Stimulated activated memory B cell treated with anti-CD40 and anti-IgM and Interleukin-4, amounts not matched to agents 10 μg/mL and 1 μg/mL and 100 μg/mL, for 72 hours (primary cell): ENCODE data around the gene PPP4R1.

ENCODE experiments used
- ATAC-seq: fragments of 150-1000 bp; cut with Tn5 transposase; 2 replicates; pipeline ENCODE4 v1.10.0; 2021
- H3K27ac Mint-ChIP-seq: one replicate; pipeline ENCODE4 v1.8.0; 2022; ENCODE audit warnings: mild to moderate bottlenecking, mixed read lengths
- H3K27me3 Mint-ChIP-seq: one replicate; pipeline ENCODE4 v1.8.0; 2022; ENCODE audit warnings: mixed read lengths
- H3K36me3 Mint-ChIP-seq: one replicate; pipeline ENCODE4 v1.8.0; 2022; ENCODE audit warnings: mixed read lengths
- H3K4me1 Mint-ChIP-seq: one replicate; pipeline ENCODE4 v1.8.0; 2022; ENCODE audit warnings: mixed read lengths
- H3K4me3 Mint-ChIP-seq: one replicate; pipeline ENCODE4 v1.8.0; 2022; ENCODE audit warnings: mild to moderate bottlenecking, moderate library complexity, mixed read lengths
- H3K9me3 Mint-ChIP-seq: one replicate; pipeline ENCODE4 v1.8.0; 2022; ENCODE audit warnings: mixed read lengths

PPP4R1 gene

DNA sequence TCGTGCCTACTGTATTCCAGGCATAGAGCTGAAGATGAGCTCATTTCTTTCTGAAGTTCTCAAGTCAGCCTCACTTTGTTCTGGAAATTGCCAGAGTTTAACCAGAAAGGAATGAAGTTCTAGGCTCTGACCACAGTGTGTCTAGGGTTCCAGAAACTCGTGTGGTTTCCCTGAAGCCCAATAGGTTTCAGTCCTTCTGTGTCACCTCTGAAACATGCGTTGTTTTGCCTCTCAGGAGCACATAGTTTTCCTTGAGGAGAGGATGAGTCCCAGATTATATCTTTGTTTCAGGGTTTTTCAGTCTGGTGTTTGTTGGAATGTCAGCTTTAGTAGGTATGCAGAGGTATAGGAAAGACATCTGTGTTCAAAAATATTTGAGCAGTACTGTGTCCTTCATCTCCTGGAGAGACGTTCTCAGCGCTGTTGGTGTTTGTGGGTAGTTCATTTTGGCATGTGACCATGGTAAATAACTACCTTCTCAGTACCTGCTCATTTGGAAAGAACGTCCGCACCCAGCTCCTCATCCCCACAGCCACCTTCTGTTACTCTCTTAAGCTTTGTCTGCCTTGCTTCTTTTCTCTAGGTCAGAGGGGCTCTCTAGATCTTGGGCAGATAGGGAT, 82.5 kb downstream of the PPP4R1 start:
- Mint-ChIP-seq H3K9me3 (no peaks in the 10 kb centered on the region), H3K27ac (no peak overlapping the region), H3K4me1 (no peaks in the 10 kb centered on the region), H3K36me3 (peaks cover 83% of the 10 kb centered on the region), H3K4me3 (no peak overlapping the region), H3K27me3 (no peaks in the 10 kb centered on the region)
- ATAC-seq, result no peak

DNA sequence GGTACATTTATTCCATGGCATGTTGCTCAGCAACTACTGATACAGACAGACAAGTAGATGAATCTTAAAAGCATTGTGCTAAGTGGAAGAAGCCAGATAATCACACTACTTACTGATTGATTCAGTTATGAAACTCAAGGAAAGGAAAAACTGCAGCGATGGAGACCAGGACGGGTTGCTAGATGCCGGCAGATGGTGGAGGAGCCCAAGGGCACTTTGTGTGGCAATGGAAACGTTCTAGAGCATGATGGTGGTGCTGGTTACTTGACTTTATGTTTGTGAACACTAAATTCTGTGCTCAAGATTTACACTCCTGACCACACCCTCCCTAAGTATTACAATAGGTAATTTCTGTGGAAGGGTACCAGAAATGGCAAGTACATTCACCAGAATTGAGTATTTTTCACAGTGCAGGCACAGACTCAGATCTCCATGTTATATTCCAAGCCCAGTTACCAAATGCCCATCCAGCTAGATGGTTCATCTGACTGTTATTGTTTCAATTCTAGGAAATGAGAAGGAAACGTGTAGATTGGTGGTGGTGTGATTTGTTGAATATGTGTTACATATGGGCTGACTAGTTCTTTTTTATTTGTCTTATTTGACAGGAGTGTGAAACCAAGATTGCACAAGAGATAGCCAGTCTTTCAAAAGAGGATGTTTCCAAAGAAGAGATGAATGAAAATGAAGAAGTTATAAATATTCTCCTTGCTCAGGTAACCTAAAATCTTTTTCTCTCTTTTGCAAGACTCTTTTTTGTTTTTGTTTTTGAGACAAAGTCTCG, 83.9 kb downstream of the PPP4R1 start:
- ATAC-seq, result no peak
- H3K4me3 Mint-ChIP-seq, result no peak overlapping the region

DNA sequence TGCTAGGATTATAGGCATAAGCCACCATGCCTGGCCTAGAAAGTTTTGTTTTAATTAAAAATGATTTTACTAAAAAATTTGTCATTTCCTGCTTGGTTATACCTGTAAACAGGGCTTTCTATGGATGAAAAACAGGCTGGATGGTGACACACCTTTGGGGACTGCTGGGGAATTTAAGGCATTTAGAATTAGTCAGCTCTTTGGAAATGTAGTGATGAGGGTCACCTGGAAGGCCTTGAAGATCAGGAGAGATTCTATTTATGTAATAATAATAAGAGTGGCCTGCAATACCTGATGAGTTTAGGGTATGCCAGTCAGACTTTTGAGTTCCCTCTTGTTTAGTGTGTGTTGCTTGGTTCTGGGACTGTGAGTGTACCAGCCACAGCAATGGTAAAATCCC, 87.9 kb downstream of the PPP4R1 start:
- H3K27ac Mint-ChIP-seq, result no peak overlapping the region
- peaks cover 68% of the 10 kb centered on the region for H3K36me3 Mint-ChIP-seq
- H3K9me3 Mint-ChIP-seq, result no peaks in the 10 kb centered on the region
- no peaks in the 10 kb centered on the region for H3K27me3 Mint-ChIP-seq
- H3K4me1 Mint-ChIP-seq, result no peaks in the 10 kb centered on the region
- ATAC-seq, result no peak
- H3K4me3 Mint-ChIP-seq, result no peak overlapping the region

More for the DNA sequence above, 83.9 kb downstream of the PPP4R1 start:
- Mint-ChIP-seq H3K9me3 (no peaks in the 10 kb centered on the region), H3K36me3 (peaks cover 76% of the 10 kb centered on the region), H3K27me3 (no peaks in the 10 kb centered on the region), H3K27ac (no peak overlapping the region), H3K4me1 (no peaks in the 10 kb centered on the region)

DNA sequence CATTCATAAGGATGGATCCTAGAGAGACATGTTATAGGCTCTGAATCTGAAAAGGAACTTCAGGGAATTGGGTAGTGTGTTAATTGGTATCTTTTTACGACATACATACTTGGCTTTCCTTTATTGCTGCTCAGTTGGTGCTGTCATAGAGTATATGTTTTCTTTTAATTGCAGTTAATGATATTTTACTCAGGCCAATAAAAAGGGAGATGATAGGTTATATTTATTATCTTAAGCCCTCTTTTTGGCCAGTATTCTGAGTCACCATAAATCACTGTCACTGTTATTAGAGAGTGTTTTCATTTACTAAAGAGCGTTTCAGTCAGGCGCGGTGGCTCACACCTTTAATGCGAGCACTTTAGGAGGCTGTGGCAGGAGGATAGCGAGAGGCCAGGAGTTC, 91.4 kb downstream of the PPP4R1 start:
- H3K27me3 Mint-ChIP-seq, result no peaks in the 10 kb centered on the region
- H3K36me3 Mint-ChIP-seq, result peaks cover 43% of the 10 kb centered on the region
- no peaks in the 10 kb centered on the region for H3K9me3 Mint-ChIP-seq
- no peak overlapping the region for H3K4me3 Mint-ChIP-seq
- H3K4me1 Mint-ChIP-seq, result no peaks in the 10 kb centered on the region
- no peak for ATAC-seq
- H3K27ac Mint-ChIP-seq, result no peak overlapping the region

DNA sequence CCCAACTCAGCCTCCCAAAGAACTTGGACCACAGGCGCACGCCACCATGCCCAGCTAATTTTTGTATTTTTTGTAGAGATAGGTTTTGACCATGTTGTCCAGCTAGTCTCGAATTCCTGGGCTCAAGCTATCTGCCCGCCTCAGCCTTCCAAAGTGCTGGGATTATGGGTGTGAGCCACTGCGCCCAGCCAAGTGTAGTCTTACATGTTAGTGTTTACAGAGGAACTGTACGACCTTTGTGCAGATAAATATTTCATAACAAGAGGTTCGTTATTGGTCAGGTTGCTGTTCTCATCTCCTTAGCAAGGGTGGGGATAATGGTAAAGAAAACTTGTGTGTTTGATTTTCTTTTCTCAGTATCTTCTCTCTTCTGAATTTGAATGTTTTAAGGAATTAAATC, 92.6 kb downstream of the PPP4R1 start:
- no peak overlapping the region for H3K27ac Mint-ChIP-seq
- H3K4me1 Mint-ChIP-seq, result no peaks in the 10 kb centered on the region
- no peaks in the 10 kb centered on the region for H3K27me3 Mint-ChIP-seq
- no peak for ATAC-seq
- H3K9me3 Mint-ChIP-seq, result no peaks in the 10 kb centered on the region
- no peak overlapping the region for H3K4me3 Mint-ChIP-seq
- H3K36me3 Mint-ChIP-seq, result peaks cover 39% of the 10 kb centered on the region

DNA sequence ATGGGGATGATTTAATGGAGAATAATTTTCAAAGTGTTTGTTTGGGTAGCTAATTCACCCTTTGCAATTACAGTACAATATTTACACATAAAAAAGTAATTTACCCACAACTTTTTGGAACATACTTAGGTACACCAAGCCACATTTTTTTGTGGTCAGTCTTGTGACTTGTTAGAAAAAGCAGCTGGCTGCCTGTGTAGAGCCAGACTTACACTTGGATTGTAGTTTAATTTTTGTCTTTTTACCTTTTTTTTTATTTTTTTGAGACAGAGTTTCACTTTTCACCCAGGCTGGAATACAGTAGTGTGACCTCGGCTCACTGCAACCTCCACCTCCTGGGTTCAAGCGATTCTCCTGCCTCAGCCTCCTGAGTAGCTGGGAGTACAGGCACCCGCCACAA, 93.7 kb downstream of the PPP4R1 start:
- ATAC-seq, result no peak
- H3K4me1 Mint-ChIP-seq, result no peaks in the 10 kb centered on the region
- no peaks in the 10 kb centered on the region for H3K9me3 Mint-ChIP-seq
- H3K36me3 Mint-ChIP-seq, result peaks cover 38% of the 10 kb centered on the region
- H3K27me3 Mint-ChIP-seq, result no peaks in the 10 kb centered on the region
- no peak overlapping the region for H3K27ac Mint-ChIP-seq
- H3K4me3 Mint-ChIP-seq, result no peak overlapping the region

DNA sequence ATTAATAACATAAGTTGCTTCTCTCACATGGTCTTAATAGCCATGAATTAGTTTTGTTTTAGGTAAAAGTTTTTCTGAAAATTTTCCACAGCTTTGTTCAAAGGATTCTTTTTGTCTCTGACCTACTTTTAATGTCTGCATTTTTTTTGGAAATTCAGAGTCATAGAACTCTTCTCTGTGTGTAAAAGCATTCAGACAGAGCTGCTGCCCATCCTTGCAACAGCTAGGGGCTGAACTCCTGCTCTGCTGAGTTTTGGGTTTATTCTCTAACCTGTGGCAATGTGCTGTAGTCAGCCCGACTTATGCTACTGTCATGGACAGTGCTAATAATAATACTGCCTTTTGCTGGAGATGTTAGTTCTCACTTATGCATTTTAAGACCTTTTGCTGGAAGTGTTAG, 95.0 kb downstream of the PPP4R1 start:
- Mint-ChIP-seq H3K9me3 (no peaks in the 10 kb centered on the region), H3K4me1 (no peaks in the 10 kb centered on the region), H3K27ac (no peak overlapping the region), H3K4me3 (no peak overlapping the region), H3K27me3 (no peaks in the 10 kb centered on the region), H3K36me3 (peaks cover 29% of the 10 kb centered on the region)
- no peak for ATAC-seq

DNA sequence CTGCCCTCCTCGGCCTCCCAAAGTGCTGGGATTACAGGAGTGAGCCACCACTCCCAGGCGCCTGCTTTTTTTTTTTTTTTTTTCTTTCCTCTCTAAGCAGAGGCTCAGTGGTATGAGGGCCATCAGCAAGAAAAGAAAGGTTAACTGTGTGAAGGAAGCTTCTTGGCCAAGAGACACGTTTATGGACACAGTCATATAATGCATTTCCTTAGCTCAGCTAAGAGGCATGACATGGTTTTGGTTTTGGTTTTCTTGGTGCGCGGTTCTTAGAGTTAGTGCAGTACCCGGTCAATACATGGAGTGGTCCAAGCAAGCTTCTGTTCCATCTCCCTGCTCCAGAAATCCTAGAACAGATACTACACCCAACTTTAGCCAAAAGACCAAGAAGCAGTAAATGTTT, 96.5 kb downstream of the PPP4R1 start:
- Mint-ChIP-seq H3K27ac (no peak overlapping the region), H3K27me3 (no peaks in the 10 kb centered on the region), H3K36me3 (peaks cover 26% of the 10 kb centered on the region), H3K4me3 (no peak overlapping the region), H3K4me1 (no peaks in the 10 kb centered on the region), H3K9me3 (no peaks in the 10 kb centered on the region)
- ATAC-seq, result no peak

DNA sequence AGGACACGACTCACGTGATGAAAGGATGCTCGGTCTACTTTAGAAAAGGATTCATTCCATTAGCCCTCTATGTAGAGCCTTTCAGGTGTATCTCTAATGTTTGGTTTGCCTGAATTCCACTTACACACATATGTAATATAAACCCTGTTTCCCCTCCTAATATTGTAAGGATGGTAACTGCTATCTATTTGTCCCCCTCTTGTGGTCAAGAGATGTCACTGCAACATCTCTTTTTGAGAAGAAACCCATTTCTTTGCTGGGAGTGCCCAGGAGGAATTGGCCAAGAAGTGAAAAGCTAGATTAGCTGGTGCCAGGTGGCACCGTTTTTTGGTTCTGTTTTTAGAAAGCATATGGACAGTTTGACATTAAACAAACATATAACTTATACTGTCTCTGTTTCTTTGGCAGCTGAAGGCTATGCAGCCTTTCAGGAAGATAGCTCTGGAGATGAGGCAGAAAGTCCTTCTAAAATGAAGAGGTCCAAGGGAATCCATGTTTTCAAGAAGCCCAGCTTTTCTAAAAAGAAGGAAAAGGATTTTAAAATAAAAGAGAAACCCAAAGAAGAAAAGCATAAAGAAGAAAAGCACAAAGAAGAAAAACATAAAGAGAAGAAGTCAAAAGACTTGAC, 97.8 kb downstream of the PPP4R1 start:
- no peak overlapping the region for H3K4me3 Mint-ChIP-seq
- peaks cover 16% of the 10 kb centered on the region for H3K36me3 Mint-ChIP-seq
- ATAC-seq, result no peak
- no peaks in the 10 kb centered on the region for H3K4me1 Mint-ChIP-seq
- no peaks in the 10 kb centered on the region for H3K27me3 Mint-ChIP-seq
- H3K9me3 Mint-ChIP-seq, result no peaks in the 10 kb centered on the region
- H3K27ac Mint-ChIP-seq, result no peak overlapping the region

DNA sequence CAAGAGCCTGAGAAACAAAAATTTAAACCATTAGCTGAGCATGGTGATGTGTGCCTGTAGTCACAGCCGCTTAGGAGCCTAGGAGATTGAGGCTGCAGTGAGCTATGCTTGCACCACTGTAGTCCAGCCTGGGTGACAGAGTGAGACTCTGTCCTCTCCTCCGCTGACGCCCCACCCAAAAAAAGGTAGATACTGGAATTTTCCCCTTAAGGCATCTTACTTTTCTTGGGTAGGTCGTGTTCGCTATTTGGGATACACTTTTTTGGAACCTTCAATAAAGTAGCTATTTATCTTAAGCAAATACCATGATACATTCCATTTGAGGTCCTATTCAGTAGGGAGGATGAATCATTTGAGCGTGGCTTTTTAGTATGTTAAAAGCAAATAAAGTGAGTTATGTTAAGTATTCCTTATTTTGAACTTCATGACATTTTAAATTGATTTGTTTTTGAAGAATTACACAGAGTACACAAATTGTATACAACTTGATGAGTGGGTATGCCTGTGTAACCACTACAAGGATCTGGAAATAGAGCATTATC, 100.3 kb downstream of the PPP4R1 start:
- no peaks in the 10 kb centered on the region for H3K9me3 Mint-ChIP-seq
- H3K27me3 Mint-ChIP-seq, result no peaks in the 10 kb centered on the region
- H3K36me3 Mint-ChIP-seq, result peaks cover 16% of the 10 kb centered on the region
- H3K4me3 Mint-ChIP-seq, result no peak overlapping the region
- no peak for ATAC-seq
- H3K27ac Mint-ChIP-seq, result no peak overlapping the region
- H3K4me1 Mint-ChIP-seq, result peaks cover under 1% of the 10 kb centered on the region

DNA sequence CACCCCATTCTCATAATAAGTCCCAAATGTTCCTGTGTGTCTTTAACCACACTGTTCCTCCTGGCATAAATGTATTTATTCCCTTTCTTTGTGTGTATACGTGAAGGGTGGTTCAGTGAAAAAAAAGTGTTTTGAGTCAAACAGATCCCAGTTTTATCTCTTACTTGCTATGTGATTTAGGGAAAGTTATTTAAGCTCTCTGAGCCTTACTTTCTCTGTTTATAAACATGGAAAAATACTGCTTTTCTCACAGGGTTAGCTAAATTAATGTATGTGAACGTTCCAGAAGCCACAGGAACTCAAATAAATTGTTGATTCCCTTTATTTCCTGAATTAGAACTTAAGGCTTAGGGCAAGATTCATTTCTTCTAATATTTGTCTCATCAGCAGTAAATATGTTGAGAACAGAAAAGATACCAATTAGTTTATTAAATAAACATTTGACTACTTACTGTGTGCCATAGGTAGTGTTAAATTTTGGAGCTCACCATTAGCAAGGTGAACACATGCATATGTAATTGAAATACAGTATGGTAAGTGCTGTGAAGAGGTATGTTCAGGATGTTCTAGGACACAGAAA, 105.8 kb downstream of the PPP4R1 start:
- Mint-ChIP-seq H3K4me3 (no peak overlapping the region), H3K27me3 (no peaks in the 10 kb centered on the region), H3K36me3 (peaks cover 11% of the 10 kb centered on the region), H3K9me3 (no peaks in the 10 kb centered on the region), H3K27ac (no peak overlapping the region), H3K4me1 (peaks cover 41% of the 10 kb centered on the region)
- ATAC-seq, result no peak

DNA sequence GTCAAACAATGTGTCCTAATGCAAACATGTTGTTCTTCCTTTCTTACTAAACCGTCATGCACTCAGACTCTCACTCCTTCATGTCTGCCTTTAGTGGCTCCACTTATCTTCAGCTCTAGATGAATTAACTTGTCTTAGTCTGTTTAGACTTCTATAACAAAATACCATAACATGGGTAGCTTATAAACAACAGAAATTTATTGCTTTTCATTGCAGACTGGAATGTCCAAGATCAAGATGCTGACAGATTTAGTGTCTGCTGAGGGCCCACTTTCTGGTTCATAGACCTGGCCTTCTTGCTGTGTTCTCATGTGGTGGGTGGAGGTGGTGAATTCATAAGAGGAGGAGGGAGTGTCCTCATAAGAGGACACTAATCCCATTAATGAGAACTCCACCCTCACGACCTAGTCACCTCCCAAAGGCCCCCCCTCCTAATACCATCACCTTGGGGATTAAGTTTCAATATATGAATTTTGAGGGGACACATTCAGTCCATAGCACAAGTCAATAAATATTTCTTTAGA, 106.7 kb downstream of the PPP4R1 start:
- H3K9me3 Mint-ChIP-seq, result no peaks in the 10 kb centered on the region
- no peak overlapping the region for H3K27ac Mint-ChIP-seq
- ATAC-seq, result no peak
- H3K36me3 Mint-ChIP-seq, result peaks cover 12% of the 10 kb centered on the region
- no peak overlapping the region for H3K4me3 Mint-ChIP-seq
- H3K4me1 Mint-ChIP-seq, result peaks cover 46% of the 10 kb centered on the region
- no peaks in the 10 kb centered on the region for H3K27me3 Mint-ChIP-seq

DNA sequence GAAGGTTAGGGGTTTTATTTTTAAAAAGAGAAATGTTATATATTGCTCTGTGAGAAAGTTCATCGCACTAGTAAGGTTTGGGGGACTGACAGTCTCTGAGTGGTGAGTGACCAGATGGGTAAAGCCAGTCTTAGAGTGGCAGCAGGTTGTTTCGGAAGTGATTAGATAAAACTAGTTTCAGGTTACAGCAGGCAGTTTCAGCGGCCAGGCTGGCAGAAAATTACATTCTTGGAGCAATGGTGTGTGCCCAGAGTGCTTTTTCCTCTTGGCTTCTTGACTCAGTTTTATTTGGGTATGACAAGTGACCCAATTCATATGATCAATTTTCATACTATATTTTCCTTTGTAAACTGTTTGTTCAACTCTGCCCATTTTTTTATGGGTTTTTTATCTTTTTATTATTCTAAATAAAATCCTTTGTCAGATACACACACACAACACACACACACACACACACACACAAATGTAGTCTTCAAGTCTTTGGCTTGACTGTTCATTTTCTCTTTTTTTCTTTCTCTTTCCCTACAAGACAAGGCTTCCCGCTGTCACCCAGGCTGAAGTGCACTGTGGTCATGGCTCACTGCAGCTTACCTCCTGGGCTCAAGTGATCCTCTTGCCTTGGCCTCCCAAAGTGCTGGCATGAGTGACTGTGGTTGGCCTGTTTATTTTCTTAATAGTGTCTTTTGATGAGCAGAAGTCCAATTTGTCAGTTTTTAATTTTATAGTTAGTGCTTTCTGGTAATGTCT, 108.1 kb downstream of the PPP4R1 start:
- Mint-ChIP-seq H3K4me1 (peaks cover 46% of the 10 kb centered on the region), H3K9me3 (no peaks in the 10 kb centered on the region), H3K27ac (no peak overlapping the region), H3K4me3 (no peak overlapping the region), H3K27me3 (no peaks in the 10 kb centered on the region), H3K36me3 (peaks cover 24% of the 10 kb centered on the region)
- no peak for ATAC-seq
